Measurements from ENCODE around the gene UBA5. TPM values are rescaled to one million over a fixed set of nuclear protein-coding genes. Genes with fewer than 3 reads are reported as not detected.

Gene UBA5
- total RNA-seq, 1 donor from 2014 or later: 26.7 TPM

GRCh38 chr3:132652640-132653270, 7.4 kb upstream of the UBA5 start:
- DNase-seq (ENCODE audit: extremely low read depth, low read depth, low spot score): no peak

DNA sequence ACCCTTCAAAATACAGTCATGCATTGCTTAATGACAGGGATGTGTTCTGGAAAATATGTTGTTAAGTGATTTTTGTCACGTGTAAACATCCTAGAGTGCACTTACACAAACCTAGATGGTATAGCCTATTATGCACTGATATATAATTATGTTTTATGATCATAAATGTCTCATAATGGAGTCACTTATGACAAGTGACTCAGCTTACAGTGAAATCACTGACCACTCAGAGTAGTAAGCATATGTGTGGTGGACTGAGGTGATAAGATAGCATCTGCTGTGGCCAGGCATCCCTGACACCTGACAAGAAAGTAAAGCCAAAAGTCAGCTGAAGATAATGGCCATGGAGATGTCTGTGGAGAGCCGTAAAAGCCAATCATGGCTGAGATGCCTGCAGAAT, 5.9 kb upstream of the UBA5 start:
- DNase-seq (ENCODE audit: extremely low read depth, low read depth, low spot score): no peak

DNA sequence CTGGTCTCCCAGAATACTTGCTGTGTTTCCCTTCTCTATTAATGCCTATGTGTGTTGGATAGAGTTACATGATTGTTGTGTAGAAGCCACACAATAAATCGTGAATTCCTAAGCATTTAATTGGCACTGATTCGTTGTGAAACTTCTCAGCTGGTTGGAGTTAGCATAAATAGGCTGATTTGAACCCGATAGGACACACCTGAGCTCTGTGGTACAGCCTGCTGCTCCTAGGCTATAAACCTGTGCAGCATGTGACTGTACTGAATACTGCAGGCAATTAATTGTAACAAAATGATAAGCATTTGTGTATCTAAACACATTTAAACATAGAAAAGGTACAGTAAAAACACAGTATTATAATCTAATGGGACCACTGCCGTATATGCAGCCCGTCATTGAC, 5.4 kb upstream of the UBA5 start:
- DNase-seq (ENCODE audit: extremely low read depth, low read depth, low spot score): no peak

GRCh38 chr3:132655471-132655870, 4.7 kb upstream of the UBA5 start:
- no peak for DNase-seq (ENCODE audit: extremely low read depth, low read depth, low spot score)

GRCh38 chr3:132657869-132658747, 2.0 kb upstream of the UBA5 start:
- no peak for DNase-seq (ENCODE audit: extremely low read depth, low read depth, low spot score)

DNA sequence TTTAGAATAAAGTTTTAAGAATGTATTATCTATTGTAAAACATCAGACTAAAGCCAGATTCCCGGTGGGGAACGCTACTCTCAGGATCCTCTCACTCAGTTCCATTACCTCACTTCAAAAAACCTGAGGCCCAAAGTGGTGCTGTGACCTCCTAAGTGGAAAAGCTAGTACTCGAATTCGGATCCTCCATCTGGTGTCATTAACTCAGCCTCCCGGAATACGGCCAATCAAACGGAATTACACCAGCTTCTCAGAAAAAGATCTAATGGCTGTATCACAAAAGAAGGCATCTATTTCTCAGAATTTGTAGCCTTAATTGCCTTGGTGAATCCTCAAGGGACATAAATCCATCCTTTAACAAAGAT, 1.1 kb upstream of the UBA5 start:
- DNase-seq (ENCODE audit: extremely low read depth, low read depth, low spot score): no peak

DNA sequence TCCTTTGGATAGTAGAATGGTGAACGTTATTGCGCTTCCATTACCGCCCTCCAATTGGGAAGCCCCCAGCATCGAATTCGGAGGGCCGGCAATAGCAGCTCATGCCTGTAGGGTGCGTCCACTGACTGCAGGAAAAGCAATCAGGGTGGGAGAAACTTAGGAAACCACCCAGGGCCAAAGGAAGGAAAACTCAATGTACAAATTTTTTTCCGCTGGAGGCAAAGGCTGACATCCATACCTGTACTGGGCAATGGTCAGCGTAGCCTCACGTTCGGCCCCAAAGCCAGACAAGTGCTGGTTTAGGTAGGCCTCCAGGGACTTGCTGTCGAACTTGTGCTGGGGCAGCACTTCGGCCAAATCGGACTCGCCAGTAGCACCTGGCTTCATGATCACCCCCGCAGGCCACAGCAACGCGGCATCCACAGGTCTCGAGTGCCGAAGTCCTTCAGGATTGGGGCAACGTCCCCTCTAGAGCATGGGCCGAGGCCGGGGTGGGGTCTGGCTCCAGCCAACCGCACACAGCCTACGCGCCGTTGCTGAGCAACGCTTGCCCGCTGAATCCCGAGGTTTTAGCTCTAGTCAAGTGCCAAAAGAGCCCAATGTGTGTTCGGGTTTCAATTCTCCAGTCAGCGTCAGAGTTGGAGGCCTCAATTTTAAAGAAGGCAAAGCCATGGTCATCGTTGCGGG, 621 bp upstream of the UBA5 start, which contains the start of gene ACAD11:
Gene ACAD11 (minus strand): TSS at position 445 of the 687 bp plus-strand sequence. CDS start 58 bp downstream, at position 387.
- no peak for DNase-seq (ENCODE audit: extremely low read depth, low read depth, low spot score)

- DNase-seq (ENCODE audit: extremely low read depth, low read depth, low spot score): no peak
Observed at GRCh38 chr3:132660811-132661070, 612 bp downstream of the UBA5 start.

DNA sequence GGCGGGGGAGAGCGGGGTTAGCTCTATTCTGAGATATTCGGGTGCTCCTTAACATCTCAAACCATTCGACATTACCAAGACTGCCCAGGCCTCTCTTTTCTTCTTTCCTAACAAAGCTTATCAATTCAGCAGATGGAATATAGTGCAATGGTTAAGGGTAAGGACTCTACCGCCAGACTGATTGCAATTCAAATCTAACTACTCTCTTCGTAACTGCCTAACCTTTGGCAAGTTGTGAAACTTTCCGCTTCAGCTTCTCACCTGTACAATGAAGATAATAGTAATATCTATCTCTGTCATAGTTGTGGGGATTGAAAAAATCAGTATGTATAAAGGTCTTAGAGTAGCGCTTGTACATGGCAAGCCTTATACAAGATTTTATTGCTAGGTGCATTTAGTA, 972 bp downstream of the UBA5 start:
- DNase-seq (ENCODE audit: extremely low read depth, low read depth, low spot score): no peak

DNA sequence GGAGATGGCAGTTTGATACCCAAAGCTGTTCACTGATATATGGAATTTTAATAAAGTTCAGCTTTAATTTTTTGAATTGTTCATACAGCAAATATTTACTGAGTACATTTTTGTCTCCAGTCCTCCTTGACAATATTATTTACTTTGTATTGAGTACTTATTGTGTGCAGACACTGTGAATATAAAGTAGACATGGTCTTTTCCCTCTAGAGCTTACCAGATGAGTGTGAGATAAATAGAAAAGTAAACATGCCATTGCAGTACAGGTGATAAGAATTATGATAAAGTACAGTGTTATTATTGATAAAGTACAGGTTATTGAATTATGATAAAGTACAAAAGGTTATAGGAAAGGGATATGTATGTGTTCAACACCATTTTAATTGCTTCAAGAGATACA, 2.1 kb downstream of the UBA5 start:
- no peak for DNase-seq (ENCODE audit: extremely low read depth, low read depth, low spot score)

GRCh38 chr3:132665230-132665745, 5.2 kb downstream of the UBA5 start:
- DNase-seq (ENCODE audit: extremely low read depth, low read depth, low spot score): no peak

- no peak for DNase-seq (ENCODE audit: extremely low read depth, low read depth, low spot score)
Observed at GRCh38 chr3:132669256-132669777, 9.2 kb downstream of the UBA5 start.

DNA sequence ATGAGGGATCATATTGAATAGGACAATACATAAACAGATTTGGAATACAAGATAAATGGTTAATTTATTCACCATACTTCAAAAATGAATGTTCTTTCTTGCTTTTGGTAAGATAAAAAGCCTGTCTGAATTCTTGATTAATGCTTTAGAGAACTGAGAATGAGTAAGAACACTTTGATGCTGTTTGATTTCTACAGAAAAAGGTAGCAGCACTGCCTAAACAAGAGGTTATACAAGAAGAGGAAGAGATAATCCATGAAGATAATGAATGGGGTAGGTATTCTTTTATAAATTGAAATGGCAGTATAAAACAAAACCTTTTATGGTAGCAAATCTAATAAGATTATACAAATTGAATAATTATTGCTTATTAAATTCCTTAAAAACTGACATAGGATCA, 15.3 kb downstream of the UBA5 start:
- no peak for DNase-seq (ENCODE audit: extremely low read depth, low read depth, low spot score)

GRCh38 chr3:132679911-132680310, 19.8 kb downstream of the UBA5 start:
- no peak for DNase-seq (ENCODE audit: extremely low read depth, low read depth, low spot score)

- no peak for DNase-seq (ENCODE audit: extremely low read depth, low read depth, low spot score)
Observed at GRCh38 chr3:132681421-132681820, 21.3 kb downstream of the UBA5 start.

DNA sequence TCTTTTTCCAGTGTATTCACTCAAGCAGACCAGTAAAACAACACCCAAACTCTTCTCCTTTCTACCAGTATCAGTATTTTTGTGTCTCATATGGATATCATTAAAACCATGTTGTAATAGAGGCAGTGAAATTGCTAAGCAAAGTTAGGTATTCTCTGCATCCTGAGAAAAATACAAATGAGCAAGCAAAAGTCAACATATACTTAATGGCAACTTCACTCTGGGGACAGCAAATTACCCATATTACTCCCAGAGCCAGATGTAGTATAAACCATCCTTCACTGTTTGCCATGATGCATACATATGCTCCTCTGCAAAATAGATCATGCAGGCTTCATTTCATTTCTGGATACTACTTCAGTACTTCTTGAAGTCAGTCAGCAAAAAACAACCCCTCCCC, 22.1 kb downstream of the UBA5 start:
- no peak for DNase-seq (ENCODE audit: extremely low read depth, low read depth, low spot score)

GRCh38 chr3:132690040-132690439, 29.9 kb downstream of the UBA5 start:
- DNase-seq (ENCODE audit: extremely low read depth, low read depth, low spot score): no peak

DNA sequence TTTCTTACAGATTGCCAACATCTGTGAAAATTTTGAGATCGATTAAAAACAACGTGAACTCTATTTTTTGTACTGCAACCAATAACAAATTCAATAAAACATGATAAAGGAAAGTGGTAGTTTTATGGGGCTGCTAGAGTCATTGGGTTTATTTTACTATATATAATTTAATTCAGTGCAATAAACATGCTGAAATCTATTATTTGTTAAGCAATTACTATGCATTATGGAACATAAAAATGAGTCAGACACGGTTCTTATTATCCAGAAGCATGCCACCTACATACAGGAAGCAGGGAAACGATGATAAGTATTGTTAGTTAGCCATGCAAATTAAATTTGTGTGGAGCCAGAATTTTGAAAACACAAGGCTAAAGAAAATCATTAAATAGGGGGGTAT, 34.9 kb downstream of the UBA5 start:
- no peak for DNase-seq (ENCODE audit: extremely low read depth, low read depth, low spot score)

GRCh38 chr3:132695422-132695821, 35.3 kb downstream of the UBA5 start:
- DNase-seq (ENCODE audit: extremely low read depth, low read depth, low spot score): no peak

DNA sequence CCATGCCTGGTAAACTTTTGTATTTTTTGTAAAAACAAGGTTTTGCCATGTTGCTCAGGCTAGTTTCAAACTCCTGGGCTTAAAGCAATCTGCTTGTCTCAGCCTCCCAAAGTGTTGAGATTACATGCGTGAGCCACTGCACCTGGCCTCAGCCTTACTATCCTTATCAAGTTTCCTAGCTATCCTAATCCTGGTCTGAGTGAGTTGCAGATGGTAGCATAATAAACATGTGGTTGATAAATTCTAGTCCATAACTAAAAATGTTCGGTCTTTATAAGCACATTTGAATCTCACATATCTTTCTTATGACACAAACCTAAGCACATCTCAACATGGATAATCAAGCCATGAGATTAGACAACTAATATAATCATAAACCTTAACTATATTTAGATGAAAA, 43.6 kb downstream of the UBA5 start:
- no peak for DNase-seq (ENCODE audit: extremely low read depth, low read depth, low spot score)

DNA sequence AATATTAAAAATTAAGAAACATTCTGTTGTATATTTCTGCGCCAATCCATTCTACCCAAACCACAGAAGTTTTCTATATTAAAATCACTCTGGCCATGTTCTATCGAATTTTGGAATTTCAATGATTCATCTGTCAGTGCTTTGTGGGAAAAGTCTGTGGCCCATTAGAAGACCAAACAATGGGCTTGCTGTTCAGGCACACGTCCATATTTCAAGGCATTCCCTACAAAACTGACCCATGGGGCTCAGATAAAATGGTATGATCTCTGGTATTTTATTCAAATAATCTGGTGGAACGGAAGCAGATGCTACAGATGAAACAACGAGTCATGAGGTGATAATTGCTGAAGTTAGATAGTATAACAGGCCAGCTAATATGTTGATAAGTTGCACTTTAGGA, 49.6 kb downstream of the UBA5 start:
- no peak for DNase-seq (ENCODE audit: extremely low read depth, low read depth, low spot score)

DNA sequence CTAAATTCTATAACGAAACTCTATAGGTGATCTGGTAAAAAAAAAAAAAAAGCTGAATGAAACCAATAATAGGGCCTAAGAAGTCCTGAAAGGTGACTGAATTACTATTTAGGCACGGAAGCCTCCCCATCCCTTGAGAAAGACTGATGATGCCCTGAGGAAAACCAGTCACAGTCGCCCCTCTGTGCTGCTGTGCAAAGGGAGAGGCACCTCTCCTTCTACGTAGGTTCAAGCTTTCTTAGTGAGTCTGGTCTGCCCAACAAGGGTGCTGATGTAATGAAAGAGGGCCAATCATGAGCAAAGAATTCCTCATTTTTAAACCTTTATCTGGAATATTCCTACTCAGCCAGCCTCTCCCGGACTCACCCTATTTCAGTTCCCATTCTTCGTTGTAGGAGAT, 50.2 kb downstream of the UBA5 start:
- DNase-seq (ENCODE audit: extremely low read depth, low read depth, low spot score): no peak
